H1 (cell line): Measurements from ENCODE around the gene PYGB. TPM values are rescaled to one million over a fixed set of nuclear protein-coding genes. Genes with fewer than 3 reads are reported as not detected.

ENCODE experiments used
- CBX8 ChIP-seq: fragments of 300-800, 300-1000 bp; sonication (generic); IDR thresholded peaks from 2 replicates; pipeline ENCODE4 v1.7.1; 2016; ENCODE audit warnings: low read depth, low read length, borderline replicate concordance
- CTBP2 ChIP-seq: IDR thresholded peaks from 2 replicates; pipeline ENCODE4 v1.7.0; 2011; ENCODE audit warnings: borderline replicate concordance, mild to moderate bottlenecking, moderate library complexity, mixed read lengths, low read length; ENCODE audit not compliant: insufficient read depth, insufficient read length
- polyA plus RNA-seq, 7 experiments: library from polyadenylated mRNA; depleted of rRNA in 3 of 7; stranded (reverse) in 5 of 7; unstranded in 2 of 7; fragments of >200 nt in 5 of 7; fragments of 200-250 nt in 2 of 7; gene quantifications; 1 replicate in 5 of 7; 2 replicates in 1 of 7; 4 replicates in 1 of 7; pipeline versions ENCODE4 v1.2.1 to v1.2.3, GENCODE V29; 2011 to 2013; ENCODE audit warnings: missing spikeins in 2 of 7, mixed read lengths in 2 of 7
- total RNA-seq: library from RNA; stranded (reverse); fragmentation: NEBNext Ultra II Directional; extraction: Animal tissue kit (Norgen Biotek cat#: 25700); gene quantifications from 2 replicates; pipeline ENCODE4 v1.2.1, GENCODE V29; 2021

Gene PYGB
- total and polyA plus RNA-seq, 2 of the 8 experiments (the other 6 are each of a cell fraction or from before 2014, with no cell fraction given) = 26.6 to 56.0 TPM

- no peak for TF ChIP-seq CTBP2
- TF ChIP-seq CBX8 = no peak
Measured at GRCh38 chr20:25246182-25246999, 1.5 kb upstream of the PYGB start (continued).
